ENCODE data around the gene PLSCR1. TPM values are rescaled to one million over a fixed set of nuclear protein-coding genes. Genes with fewer than 3 reads are reported as not detected.

Gene PLSCR1
- total RNA-seq, 2 donors from 2014 or later = 61.7 to 64.9 TPM

DNA sequence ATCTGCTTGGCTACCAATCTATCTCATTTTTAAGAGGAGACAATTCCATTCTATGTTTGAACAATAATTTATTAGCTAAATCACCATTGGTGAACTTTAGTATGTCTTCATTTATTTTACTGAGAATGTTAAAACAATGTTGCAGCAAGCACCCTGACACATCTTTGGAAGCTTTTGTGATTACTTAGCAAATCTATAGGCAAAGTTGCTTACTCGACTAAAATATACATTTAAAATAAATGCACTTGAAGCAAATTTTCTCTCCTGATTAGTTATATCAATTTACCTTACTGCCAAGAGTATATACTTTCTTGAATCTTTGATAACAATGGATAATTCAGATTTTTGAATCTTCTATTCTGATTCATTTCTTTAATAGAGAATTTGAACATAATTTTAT, 29.8 kb upstream of the PLSCR1 start:
- H3K4me3 ChIP-seq = no peak overlapping the region
- H3K4me1 ChIP-seq = no peaks in the 10 kb centered on the region
- TF ChIP-seq POLR2A (IDR thresholded peaks at IDR 0.05) = no peak
- TF ChIP-seq, protein P1, sequence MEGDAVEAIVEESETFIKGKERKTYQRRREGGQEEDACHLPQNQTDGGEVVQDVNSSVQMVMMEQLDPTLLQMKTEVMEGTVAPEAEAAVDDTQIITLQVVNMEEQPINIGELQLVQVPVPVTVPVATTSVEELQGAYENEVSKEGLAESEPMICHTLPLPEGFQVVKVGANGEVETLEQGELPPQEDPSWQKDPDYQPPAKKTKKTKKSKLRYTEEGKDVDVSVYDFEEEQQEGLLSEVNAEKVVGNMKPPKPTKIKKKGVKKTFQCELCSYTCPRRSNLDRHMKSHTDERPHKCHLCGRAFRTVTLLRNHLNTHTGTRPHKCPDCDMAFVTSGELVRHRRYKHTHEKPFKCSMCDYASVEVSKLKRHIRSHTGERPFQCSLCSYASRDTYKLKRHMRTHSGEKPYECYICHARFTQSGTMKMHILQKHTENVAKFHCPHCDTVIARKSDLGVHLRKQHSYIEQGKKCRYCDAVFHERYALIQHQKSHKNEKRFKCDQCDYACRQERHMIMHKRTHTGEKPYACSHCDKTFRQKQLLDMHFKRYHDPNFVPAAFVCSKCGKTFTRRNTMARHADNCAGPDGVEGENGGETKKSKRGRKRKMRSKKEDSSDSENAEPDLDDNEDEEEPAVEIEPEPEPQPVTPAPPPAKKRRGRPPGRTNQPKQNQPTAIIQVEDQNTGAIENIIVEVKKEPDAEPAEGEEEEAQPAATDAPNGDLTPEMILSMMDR (IDR thresholded peaks at IDR 0.05) = no peak
- intact Hi-C loops (cut with DNase I) = no loop called here
- H3K9me3 ChIP-seq = no peaks in the 10 kb centered on the region
- DNase-seq = no peak
- WGBS, 2 donors = 50 to 52% methylated on average over 1 of the region's 1 CpG
- no peaks in the 10 kb centered on the region for H3K36me3 ChIP-seq (replicated peaks in 1 of 2; ENCODE audit: insufficient read depth in 1 of 2, low read depth in 2 of 2)
- no peak for ATAC-seq
- no peaks in the 10 kb centered on the region for H3K27me3 ChIP-seq
- no peak overlapping the region for H3K27ac ChIP-seq

DNA sequence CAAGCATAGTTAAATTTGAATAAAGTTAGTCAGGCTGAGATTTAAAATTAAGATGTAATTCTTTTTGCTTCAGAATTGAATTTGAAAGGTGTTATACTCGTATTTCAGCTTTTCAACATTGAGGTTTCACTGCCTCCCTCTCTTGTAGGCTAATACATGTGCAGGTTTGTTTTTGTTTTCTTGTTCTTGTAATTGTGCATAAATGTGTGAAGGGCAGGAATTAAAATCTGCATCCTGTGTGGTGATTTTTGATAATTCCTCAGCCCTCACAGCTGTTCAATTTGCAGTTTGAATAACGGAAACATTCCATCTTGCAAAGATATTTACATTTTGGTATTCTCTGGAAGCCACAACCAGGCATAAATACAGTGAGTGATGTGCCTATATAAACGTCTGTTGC, 24.9 kb upstream of the PLSCR1 start:
- H3K36me3 ChIP-seq (replicated peaks in 1 of 2; ENCODE audit: insufficient read depth in 1 of 2, low read depth in 2 of 2) = no peaks in the 10 kb centered on the region
- no peaks in the 10 kb centered on the region for H3K4me1 ChIP-seq
- no peak overlapping the region for H3K27ac ChIP-seq
- ATAC-seq = no peak
- intact Hi-C loops (cut with DNase I) = no loop called here
- H3K27me3 ChIP-seq = no peaks in the 10 kb centered on the region
- 53 to 66% methylated on average over 3 of the region's 3 CpGs for WGBS, 2 donors
- no peaks in the 10 kb centered on the region for H3K9me3 ChIP-seq
- no peak for DNase-seq
- TF ChIP-seq POLR2A (IDR thresholded peaks at IDR 0.05) = no peak
- TF ChIP-seq, protein P1 (IDR thresholded peaks at IDR 0.05) = no peak
- no peak overlapping the region for H3K4me3 ChIP-seq

DNA sequence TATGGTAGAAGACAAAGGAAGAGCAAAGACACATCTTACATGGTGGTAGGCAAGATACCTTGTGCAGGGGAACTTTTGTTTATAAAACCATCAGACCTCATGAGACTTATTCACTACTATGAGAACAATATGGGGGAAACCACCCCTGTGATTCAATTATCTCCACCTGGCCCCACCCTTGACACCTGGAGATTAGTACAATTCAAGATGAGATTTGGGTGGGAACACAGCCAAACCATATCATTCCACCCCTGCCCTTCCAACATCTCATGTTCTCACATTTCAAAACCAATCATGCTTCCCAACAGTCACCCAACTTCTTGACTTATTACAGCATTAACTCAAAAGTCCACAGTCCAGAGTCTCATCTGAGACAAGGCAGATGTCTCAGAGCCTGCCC, 21.7 kb upstream of the PLSCR1 start:
- Histone ChIP-seq H3K9me3 (no peaks in the 10 kb centered on the region), H3K4me3 (no peak overlapping the region), H3K27ac (no peak overlapping the region), H3K36me3 (replicated peaks in 1 of 2; ENCODE audit: insufficient read depth in 1 of 2, low read depth in 2 of 2) (no peaks in the 10 kb centered on the region), H3K4me1 (no peaks in the 10 kb centered on the region), H3K27me3 (no peaks in the 10 kb centered on the region)
- no peak for ATAC-seq
- intact Hi-C loops (cut with DNase I) = no loop called here
- TF ChIP-seq POLR2A (IDR thresholded peaks at IDR 0.05) = no peak
- TF ChIP-seq, protein P1 (IDR thresholded peaks at IDR 0.05) = no peak
- no peak for DNase-seq

DNA sequence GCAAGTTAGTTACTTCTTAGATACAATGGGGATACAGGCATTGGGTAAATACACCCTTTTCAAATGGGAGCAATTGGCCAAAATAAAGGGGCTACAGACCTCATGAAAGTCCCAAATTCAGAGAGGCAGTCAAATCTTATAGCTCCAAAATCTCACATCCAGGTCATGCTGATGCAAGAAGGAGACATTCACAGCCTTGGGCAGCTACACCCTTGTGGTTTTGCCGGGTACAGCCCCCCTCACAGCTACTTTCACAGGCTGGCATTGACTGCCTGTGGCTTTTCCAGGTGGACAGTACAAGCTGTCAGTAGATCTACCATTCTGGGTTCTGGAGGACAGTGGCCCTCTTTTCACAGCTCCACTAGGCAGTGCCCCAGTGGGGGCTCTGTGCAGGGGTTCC, 17.5 kb upstream of the PLSCR1 start:
- WGBS, 2 donors = 67 to 83% methylated on average over 1 of the region's 1 CpG
- ATAC-seq = no peak
- intact Hi-C loops (cut with DNase I) = no loop called here

DNA sequence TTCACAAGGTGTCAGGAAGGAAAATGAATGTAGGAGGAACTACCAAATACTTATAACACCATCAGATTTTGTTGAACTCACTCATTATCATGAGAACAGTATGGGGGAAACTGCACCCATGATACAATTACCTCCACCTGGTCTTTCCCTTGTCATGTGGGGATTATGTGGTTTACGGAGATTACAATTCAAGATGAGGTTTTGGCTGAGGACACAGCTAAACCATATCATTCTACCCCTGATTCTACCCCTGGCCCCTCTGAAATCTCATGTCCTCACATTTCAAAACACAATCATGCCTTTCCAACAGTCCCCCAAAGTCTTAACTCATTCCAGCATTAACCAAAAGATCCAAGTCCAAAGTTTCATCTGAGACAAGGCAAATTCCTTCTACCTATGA, 17.1 kb upstream of the PLSCR1 start:
- intact Hi-C loops (cut with DNase I) = no loop called here
- Histone ChIP-seq H3K36me3 (replicated peaks in 1 of 2; ENCODE audit: insufficient read depth in 1 of 2, low read depth in 2 of 2) (no peaks in the 10 kb centered on the region), H3K27ac (no peak overlapping the region), H3K27me3 (no peaks in the 10 kb centered on the region), H3K9me3 (no peaks in the 10 kb centered on the region), H3K4me3 (no peak overlapping the region), H3K4me1 (no peaks in the 10 kb centered on the region)
- ATAC-seq (no peak), DNase-seq (no peak)
- WGBS, 2 donors = 83 to 95% methylated on average over 1 of the region's 1 CpG
- TF ChIP-seq POLR2A (IDR thresholded peaks at IDR 0.05) = no peak
- TF ChIP-seq, protein P1 (IDR thresholded peaks at IDR 0.05) = no peak

More for the DNA sequence above, 17.5 kb upstream of the PLSCR1 start:
- no peaks in the 10 kb centered on the region for H3K9me3 ChIP-seq
- no peak overlapping the region for H3K27ac ChIP-seq
- H3K27me3 ChIP-seq = no peaks in the 10 kb centered on the region
- H3K4me3 ChIP-seq = no peak overlapping the region
- no peaks in the 10 kb centered on the region for H3K36me3 ChIP-seq (replicated peaks in 1 of 2; ENCODE audit: insufficient read depth in 1 of 2, low read depth in 2 of 2)
- no peaks in the 10 kb centered on the region for H3K4me1 ChIP-seq
- DNase-seq = no peak
- no peak for TF ChIP-seq POLR2A (IDR thresholded peaks at IDR 0.05)
- TF ChIP-seq, protein P1 (IDR thresholded peaks at IDR 0.05) = no peak
